GM04504 (cell line): ENCODE measurements around the gene ATP7B.

Experiments
- DNase-seq: peaks from one replicate; pipeline ENCODE4 v3.0.0-alpha.2; 2012; ENCODE audit warnings: low read depth

Gene ATP7B

GRCh38 chr13:51946163-51946669 lies 65.0 kb downstream of the ATP7B start:
- DNase-seq: no peak

- DNase-seq: no peak
Measured at GRCh38 chr13:51945149-51945548, 66.1 kb downstream of the ATP7B start.

GRCh38 chr13:51944428-51944827 lies 66.8 kb downstream of the ATP7B start:
- no peak for DNase-seq

GRCh38 chr13:51943721-51944120 lies 67.5 kb downstream of the ATP7B start:
- DNase-seq: no peak

GRCh38 chr13:51942189-51942588 lies 69.1 kb downstream of the ATP7B start:
- no peak for DNase-seq

- DNase-seq: no peak
Measured at GRCh38 chr13:51938454-51938853, 72.8 kb downstream of the ATP7B start.

GRCh38 chr13:51937320-51938290 lies 73.6 kb downstream of the ATP7B start:
- no peak for DNase-seq

- no peak for DNase-seq
Measured at GRCh38 chr13:51935326-51936171, 75.7 kb downstream of the ATP7B start.

GRCh38 chr13:51934461-51935087 lies 76.7 kb downstream of the ATP7B start:
- no peak for DNase-seq

GRCh38 chr13:51933466-51934058 lies 77.7 kb downstream of the ATP7B start:
- no peak for DNase-seq

- DNase-seq: no peak
Measured at GRCh38 chr13:51932231-51932630, 79.0 kb downstream of the ATP7B start.

GRCh38 chr13:51931606-51932005 lies 79.6 kb downstream of the ATP7B start:
- no peak for DNase-seq

- DNase-seq: no peak
Measured at GRCh38 chr13:51929699-51930098, 81.6 kb downstream of the ATP7B start.

- DNase-seq: no peak
Measured at GRCh38 chr13:51928231-51928630, 83.0 kb downstream of the ATP7B start.

GRCh38 chr13:51927129-51927528 lies 84.1 kb downstream of the ATP7B start:
- DNase-seq: no peak

- DNase-seq: no peak
Measured at GRCh38 chr13:51926528-51926885, 84.7 kb downstream of the ATP7B start.

- no peak for DNase-seq
Measured at GRCh38 chr13:51925865-51926527, 85.3 kb downstream of the ATP7B start.

- DNase-seq: no peak
Measured at GRCh38 chr13:51924756-51925544, 86.3 kb downstream of the ATP7B start.

GRCh38 chr13:51923983-51924539 lies 87.2 kb downstream of the ATP7B start:
- DNase-seq: no peak
